Measurements from ENCODE around the gene CAPN1.

DNA sequence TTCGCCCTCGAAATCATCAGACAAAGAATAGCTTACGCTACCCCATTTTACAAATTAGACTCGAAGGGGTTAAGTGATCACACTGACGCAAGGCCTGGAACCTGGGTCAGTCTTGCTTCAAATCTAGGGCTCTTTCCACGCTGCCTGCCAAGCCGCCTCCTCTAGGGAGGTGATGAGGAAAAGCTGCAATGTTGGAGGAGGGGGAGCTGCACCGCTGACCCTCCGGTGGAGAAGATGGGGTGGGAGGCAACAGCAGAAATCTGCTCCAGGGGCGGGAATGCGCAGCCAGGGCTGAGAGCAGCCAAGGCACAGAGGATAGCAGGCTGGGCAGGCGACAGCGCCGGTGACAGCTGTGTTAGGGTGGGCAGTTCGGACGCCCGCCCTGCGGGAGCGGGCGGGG, 48.0 kb upstream of the CAPN1 start:
- no peak for TF ChIP-seq POLR3A (IDR thresholded peaks at IDR 0.05; ENCODE audit: borderline replicate concordance, extremely low read depth, insufficient read depth, insufficient read length)
- TF ChIP-seq NFRKB (IDR thresholded peaks at IDR 0.05; ENCODE audit: low read depth) = no peak
- TF ChIP-seq CHD1 (IDR thresholded peaks at IDR 0.05; ENCODE audit: low read length) = peak; percentile 55
- no peak for TF ChIP-seq NELFE (IDR thresholded peaks at IDR 0.05; ENCODE audit: insufficient read depth, insufficient read length)

All from K562 (cell line).